SK-N-MC (cell line): ENCODE results near the gene USP31.

ENCODE experiments used
- EZH2 ChIP-seq: fragments of 200-600 bp; sonication (generic); IDR thresholded peaks from one replicate; pipeline ENCODE4 v1.6.1; 2017; ENCODE audit warnings: antibody characterized with exemption
- POLR2AphosphoS5 ChIP-seq: IDR thresholded peaks from 2 replicates; pipeline ENCODE4 v1.6.1; 2012; ENCODE audit warnings: mild to moderate bottlenecking, low read depth, low read length, borderline replicate concordance

DNA sequence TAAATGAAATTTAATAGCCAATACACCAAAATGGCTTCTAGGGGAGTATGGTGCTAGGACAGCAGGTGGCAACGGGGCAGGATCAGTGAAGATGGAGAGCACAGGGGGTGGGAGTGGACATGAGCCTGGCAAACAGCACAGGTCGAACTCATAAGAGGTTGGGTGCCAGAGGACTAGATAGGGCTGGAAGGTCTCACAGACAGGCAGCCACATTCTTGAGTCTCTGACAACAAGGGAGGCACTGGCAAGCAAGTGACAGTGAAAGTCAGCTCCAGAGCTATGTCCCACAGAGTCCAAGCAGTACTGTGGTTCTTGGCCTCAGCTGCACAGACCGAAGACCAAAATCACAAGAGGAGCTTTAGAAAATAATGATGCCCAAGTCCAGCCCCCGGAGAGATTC is 61.2 kb downstream of the USP31 start:
- no peak for TF ChIP-seq POLR2AphosphoS5
- no peak for TF ChIP-seq EZH2
